ENCODE results near the gene SIGLEC6.

SIGLEC6 gene

GRCh38 chr19:51467864-51468544 is 63.5 kb downstream of the SIGLEC6 start:
- Histone ChIP-seq H3K4me3 (ENCODE audit: low read depth in 1 of 2, low read length in 2 of 2) (no peak overlapping the region), H3K4me1 (ENCODE audit: control insufficient read depth in 1 of 2, insufficient read depth in 2 of 2, low read length in 2 of 2) (peaks cover 7 to 9% of the 10 kb centered on the region in 2 donors), H3K27ac (ENCODE audit: low read depth, low read length) (no peak overlapping the region), H3K27me3 (ENCODE audit: control insufficient read depth in 1 of 2, insufficient read depth in 2 of 2, low read length in 2 of 2) (peaks cover 0 to under 1% of the 10 kb centered on the region in 2 donors), H3K36me3 (ENCODE audit: control insufficient read depth in 1 of 2, insufficient read depth in 2 of 2, low read length in 2 of 2) (no peaks in the 10 kb centered on the region), H3K9ac (ENCODE audit: low read depth in 1 of 2, low read length in 2 of 2) (no peak overlapping the region), H3K9me3 (ENCODE audit: control insufficient read depth in 1 of 2, low read length in 2 of 2) (no peaks in the 10 kb centered on the region)

All from duodenal mucosa (tissue), 2 donors.